ENCODE data around the gene EXOC6B.
"Not testable (repeated sequence)": the region's sequence is repeated elsewhere in the genome, so short reads cannot be mapped to it uniquely, and the experiment has no call there.

EXOC6B gene

DNA sequence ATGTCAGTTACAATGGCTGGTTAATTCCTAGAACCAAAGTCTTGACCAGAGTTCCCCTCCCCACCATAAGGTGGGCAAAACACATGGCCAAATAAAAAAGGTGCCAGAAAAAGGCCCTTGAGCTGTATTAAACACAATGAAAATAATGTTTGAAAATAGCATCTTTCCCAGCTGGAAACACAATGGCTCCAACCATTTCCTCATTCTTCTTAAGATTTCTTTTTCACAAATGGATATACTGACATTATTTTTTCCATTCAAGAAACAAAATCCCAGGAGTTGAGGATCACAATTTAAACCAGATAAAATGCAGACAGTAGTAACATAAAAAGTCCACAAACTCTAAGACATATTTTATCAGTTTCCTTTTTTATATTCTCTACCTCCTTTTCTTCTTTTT is 143.8 kb downstream of the EXOC6B start:
- no peak for DNase-seq (ENCODE audit: low read depth in 2 of 2)

DNA sequence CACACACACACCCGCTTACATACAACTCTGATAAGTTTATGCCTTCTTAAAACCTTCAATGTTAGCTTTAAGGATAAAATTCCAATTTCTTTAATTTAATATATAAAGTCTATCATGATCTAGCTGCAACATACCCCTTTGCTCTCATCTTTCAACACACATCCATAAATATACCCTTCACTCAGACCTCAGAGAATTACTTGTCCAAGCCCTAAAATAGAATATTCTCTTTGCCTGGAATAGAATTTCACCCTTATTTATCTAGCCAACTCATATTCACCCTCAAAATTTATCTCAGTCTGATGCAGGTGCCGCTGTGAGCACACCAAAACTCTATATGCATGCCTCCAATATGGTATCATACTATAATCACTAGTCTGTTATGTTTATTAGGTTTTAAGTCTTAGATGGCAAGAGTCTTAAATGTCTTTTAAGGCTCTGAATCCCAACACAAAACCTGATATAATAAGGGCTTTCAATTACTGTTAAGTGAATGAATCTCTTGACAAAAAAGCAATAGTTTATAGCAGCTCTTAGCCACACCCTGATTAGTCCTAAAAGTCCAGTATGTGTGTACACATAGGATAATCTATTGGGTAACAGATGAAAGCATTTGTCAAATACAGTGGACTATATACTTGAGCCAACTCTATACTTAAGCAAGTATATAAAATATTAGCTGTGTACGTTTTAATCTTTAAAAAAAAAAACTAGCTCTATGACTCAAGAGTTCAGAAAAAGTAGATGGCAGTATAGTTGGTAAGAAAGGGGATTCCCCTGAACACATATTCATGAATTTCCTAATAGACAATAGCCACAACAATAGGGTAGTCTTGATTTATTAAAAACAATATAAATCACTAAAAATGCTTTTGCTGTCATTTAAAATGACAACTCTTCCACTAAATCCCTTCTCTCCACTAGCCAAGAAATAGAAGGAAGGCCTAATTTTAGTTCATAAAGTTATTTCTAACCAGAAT is 144.5 kb downstream of the EXOC6B start:
- no peak for DNase-seq (ENCODE audit: low read depth in 2 of 2)

- DNase-seq (ENCODE audit: low read depth in 2 of 2) = no peak
Observed at GRCh38 chr2:72678024-72678423, 147.8 kb downstream of the EXOC6B start.

DNA sequence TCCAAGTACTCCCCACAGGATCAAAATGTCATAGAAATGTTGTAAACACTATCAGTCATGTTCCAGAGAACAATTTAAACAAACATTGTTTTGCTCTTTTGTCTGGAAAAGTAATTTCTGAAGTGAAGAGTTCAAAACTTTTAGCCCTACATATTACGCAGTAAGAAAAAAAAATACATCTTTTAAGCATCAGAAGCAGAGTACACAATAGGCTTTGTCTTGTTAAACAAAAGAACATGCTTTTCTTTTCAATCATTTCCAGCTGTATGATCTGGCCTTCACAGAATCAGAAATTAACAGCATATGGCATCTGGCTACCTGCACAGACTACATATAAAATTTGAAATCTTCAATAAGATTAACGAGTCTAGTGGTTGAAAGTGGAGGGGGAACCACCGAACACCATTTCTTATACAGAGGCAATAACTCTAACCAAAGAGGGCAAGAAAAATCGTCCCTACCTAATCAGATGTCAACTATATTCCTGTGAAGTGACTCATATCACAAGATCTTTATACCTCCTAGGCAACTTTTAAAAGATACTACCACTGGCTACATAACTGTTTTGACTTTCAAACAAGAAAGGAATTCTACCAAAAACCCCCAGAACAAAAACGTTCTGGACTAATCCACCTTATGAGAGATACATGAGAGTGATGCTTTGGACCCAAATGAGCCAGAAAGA is 149.3 kb downstream of the EXOC6B start:
- DNase-seq (ENCODE audit: low read depth in 2 of 2) = no peak

DNA sequence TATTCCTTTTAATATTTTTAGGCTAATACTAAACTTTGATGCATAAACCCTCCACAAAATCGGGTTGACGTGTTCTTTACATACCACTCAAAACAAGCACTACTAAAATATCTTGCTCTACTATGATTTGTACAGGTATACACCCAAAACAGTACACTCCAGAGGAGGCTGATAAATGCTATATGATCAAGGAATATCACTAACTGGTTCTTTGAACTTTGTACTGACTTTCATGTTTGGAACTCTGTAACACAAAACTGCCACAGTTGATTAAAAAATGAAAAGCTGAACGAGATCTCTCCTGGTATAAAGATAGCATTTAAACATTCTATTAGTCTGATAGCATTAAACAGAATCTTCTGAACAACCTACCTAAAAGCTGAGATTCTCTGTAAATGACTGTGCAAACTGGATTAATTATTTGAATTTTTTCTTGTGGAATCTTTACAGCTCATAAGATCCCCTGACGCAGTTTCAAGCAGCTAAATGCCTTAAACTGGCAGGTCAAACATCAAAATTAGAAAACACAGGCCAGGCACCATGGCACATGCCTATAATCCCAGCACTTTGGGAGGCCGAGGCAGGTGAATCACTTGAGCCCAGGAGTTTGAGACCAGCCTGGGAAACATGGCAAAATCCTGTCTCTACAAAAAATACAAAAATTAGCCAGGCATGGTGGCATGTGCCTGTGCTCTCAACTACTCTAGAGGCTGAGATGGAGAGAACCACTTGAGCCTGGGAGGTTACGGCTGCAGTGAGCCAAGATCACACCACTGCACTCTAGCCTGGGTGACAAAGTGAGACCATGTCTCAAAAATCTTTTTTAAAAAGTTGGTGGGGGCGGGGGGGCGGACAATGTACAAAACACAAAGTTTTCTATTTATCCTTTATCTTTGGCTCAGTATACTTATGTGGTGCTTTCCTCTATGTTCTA is 150.6 kb downstream of the EXOC6B start:
- no peak for DNase-seq (ENCODE audit: low read depth in 2 of 2)

- DNase-seq (ENCODE audit: low read depth in 2 of 2) = no peak
Observed at GRCh38 chr2:72673279-72673678, 152.6 kb downstream of the EXOC6B start.

GRCh38 chr2:72669121-72669520 is 156.7 kb downstream of the EXOC6B start:
- no peak for DNase-seq (ENCODE audit: low read depth in 2 of 2)

DNA sequence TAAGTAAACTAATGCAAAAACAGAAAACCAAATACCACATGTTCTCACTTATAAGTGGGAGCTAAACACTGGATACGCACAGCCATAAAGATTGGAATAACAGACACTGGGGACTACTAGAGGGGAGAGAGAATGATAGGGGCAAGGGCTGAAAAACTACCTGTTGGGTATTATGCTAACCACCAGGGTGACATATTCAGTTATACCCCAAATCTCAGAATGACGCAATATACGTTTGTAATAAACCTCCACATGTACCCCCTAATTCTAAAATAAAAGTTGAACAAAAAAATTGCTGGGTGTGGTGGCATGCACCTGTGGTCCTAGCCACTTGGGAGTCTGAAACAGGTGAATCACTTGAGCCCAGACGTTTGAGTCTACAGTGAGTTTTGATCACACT is 157.2 kb downstream of the EXOC6B start:
- no peak for DNase-seq (ENCODE audit: low read depth in 2 of 2)

GRCh38 chr2:72665448-72665847 is 160.4 kb downstream of the EXOC6B start:
- DNase-seq (ENCODE audit: low read depth in 2 of 2) = no peak

DNA sequence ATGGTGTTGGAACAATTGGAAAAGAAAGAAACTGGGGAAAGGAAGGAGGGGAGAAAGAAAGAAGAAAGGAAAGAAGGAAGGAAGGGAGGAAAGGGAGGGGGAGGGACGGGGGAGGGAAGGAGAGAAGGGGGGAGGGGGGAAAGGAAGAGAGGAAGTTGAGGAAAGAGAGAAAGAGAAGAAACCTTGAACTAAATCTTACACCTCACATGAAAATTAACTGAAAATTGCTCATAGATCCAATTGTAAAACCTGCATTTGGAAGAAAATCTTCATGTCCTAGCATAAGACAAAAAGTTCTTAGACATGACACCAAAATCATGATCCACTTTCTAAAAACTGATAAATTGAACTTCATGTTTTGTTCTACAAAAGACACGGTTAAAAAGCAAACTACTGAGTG is 163.8 kb downstream of the EXOC6B start:
- no peak for DNase-seq (ENCODE audit: low read depth in 2 of 2)

GRCh38 chr2:72649810-72650209 is 176.0 kb downstream of the EXOC6B start:
- no peak for DNase-seq (ENCODE audit: low read depth in 2 of 2)

DNA sequence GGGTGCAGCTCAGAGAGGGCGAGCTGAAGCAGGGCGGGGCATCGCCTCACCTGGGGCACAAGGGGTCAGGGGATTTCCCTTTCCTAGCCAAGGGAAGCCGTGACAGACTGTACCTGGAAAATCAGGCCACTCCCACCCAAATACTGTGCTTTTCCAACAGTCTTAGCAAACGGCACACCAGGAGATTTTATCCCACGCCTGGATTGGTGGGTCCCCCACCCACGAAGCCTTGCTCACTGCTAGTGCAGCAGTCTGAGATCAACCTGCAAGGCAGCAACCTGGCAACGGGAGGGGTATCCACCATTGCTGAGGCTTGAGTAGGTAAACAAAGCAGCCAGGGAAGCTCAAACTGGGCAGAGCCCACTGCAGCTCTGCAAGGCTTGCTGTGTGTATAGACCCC is 184.6 kb downstream of the EXOC6B start:
- not testable (repeated sequence) for DNase-seq (ENCODE audit: low read depth in 2 of 2)

DNA sequence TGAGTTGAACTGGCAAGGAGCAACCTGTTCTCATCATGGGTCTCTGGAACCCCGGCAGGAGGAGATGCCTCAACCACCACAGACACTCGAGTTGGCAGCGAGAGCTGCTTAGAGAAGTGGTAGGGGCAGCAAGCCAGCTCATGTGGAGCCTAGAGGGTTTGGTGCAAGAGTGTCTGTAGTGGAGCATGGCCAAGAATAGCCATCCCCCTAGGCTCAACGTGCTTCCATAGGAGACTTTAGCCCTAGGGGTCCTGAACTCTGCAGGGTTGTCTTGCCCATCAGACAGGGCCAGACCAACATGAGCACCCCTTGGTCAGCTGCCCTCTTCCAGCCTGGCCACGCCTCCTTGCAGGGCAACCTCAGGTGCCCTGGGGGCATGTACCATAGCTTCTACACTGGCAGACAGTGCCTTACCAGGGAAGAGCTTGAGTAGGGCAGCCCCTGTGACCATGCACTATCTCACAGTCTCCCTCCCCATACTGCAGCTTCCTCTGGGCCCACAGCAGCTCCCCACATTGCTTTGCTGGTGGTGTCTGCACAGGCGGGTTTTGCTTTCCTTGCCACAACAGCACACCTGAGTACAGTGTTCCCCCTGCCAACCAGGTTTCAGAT is 187.1 kb downstream of the EXOC6B start:
- no peak for DNase-seq (ENCODE audit: low read depth in 2 of 2)

DNA sequence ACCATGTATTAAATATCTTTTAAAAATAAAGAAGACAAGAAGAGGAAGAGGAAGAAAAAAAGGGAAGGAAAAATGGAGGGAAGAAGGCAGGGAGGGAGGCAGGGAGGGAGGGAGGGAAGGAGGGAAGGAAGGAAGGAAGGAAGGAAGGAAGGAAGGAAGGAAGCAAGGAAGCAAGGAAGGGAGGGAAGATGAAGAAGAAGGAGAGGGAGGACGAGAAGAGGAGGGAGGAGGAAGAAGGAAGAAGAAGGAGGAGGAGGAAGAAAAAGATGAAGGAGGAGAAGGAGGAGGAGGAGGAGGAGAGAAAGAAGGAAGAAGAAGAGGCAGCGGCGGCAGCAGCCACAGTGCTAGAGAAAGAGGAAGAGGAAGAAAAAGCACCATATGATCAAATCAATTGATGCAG is 189.6 kb downstream of the EXOC6B start:
- no peak for DNase-seq (ENCODE audit: low read depth in 2 of 2)

DNA sequence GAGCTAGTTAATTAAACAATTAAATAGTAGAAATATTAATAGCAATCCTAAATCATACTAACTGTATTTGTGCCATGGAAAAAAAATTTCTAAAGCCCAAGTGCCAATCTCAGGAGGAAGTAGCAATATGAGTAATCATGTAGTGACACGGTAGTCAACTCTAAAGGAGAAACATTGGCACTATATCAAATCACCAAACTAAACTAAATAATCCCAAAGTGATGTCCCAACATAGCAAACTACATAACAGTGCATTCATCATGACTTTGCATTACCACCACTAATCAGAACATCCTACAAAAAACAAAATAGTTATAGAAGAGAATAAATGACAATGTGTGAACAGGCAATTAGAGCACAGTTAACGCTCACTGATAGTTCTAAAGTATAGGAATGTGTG is 195.1 kb downstream of the EXOC6B start:
- no peak for DNase-seq (ENCODE audit: low read depth in 2 of 2)

DNA sequence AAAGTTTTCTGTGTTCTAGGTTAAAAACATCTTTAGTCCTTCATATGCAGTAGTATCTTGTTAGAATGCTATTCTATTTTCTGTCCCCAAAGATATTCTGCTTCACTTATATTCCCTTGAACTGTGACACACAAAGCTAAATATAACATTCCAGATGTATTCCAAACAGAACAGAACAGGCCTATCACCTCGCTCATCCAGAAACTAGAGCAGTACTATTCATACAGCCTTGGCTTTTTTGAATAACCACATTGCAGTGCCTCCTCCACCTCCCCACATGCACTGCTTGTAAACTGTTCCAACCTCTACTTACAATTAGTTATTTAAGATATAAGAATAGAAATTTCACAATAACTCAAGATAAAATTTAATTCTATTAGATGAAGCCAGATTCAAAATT is 196.8 kb downstream of the EXOC6B start:
- DNase-seq (ENCODE audit: low read depth in 2 of 2) = no peak

DNA sequence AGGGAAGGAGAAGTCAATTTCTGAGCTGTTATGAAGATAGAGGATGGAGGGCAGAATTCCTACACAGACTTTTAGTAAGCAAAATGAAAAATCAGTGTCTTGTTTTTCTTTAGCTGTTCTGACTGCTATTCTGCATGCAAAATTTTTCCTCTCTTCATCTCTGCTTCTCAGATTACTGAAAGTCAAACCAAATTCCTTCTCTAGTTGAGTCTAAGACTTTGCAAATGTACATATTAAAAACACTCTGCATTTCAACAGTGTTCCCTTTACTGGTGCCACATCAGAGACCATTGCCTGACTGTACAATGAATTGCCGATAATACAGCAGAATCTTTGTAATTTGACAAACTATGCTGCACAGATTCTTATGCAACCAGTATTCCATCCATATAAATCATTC is 198.8 kb downstream of the EXOC6B start:
- DNase-seq (ENCODE audit: low read depth in 2 of 2) = no peak

GRCh38 chr2:72625366-72625765 is 200.5 kb downstream of the EXOC6B start:
- no peak for DNase-seq (ENCODE audit: low read depth in 2 of 2)

DNA sequence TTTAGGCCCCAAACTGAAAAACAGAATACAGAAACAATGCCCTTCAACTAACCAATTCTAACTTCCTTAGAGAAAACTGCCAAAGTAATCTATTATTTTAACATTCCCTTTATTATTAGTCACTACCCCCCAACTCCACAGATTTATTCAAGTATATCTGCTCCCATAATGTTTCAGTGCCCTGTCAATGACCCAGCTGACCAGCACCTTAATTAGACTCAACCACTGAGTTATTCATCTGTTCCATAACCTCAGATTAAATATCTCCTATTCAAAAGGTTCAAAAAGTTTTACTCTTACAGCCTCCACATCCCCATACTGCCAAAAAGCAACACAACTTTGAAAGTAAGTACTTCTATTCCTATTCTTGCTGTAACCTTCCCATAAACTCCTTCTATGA is 202.4 kb downstream of the EXOC6B start:
- no peak for DNase-seq (ENCODE audit: low read depth in 2 of 2)

DNA sequence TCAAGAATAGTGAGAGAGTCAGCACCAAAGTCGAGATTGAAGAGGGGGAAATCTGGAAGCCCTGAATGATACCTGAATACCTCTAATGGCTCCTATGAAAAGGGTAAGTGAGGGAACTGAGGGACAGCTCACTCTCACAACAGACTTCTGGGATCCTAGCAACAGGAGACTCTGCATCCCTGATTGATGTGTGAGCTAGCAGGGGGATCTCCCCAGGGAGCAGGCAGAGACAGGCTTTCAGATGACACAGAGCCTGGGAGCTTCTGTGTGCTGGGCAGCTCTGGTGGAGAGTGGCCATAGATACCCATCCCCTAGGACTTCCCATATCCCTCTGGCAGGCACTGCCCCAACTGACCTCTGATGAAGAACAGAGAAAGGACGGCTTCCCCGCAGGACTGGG is 206.2 kb downstream of the EXOC6B start:
- DNase-seq (ENCODE audit: low read depth in 2 of 2) = no peak

DNA sequence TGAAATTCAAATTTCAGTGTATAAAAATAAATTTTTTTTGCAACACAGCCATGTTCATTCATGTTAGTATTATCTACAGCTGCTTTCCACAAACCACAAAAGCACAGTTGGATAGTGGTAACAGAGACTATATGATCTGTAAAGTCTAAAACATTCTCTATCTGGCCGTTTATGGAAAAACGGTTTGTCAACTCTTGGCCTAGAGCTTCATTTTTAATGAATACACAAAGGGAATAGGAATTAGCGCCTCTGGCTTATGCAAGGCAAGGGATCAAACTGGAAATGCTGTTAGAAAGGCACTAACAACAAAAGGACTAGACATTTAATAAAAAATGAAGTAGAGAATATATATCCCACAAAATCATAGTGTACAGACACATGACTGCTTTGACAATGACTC is 211.9 kb downstream of the EXOC6B start:
- no peak for DNase-seq (ENCODE audit: low read depth in 2 of 2)
